Endothelial cell of umbilical vein (primary cell): ENCODE data around the gene S100A5. TPM values are rescaled to one million over a fixed set of nuclear protein-coding genes. Genes with fewer than 3 reads are reported as not detected.
A peak's percentile ranks its signal among the peaks of the same experiment; 100 is the strongest.

Source experiments
- BruUV-seq: library from RNA; stranded (reverse); fragments of 400-500 nt; replicated peaks from 2 replicates; lab custom pipeline; 2021; lab: Mats Ljungman, UMichigan
- CTCF ChIA-PET: fragments of 300-600, 350-600 bp; sonication (Branson Sonifier 250); formaldehyde crosslinking; loops from one replicate; lab custom pipeline; 2021; ENCODE audit warnings: antibody characterized with exemption, inconsistent platforms; lab: Charles Lee
- POLR2A ChIA-PET: fragments of 300-600, 350-600 bp; sonication (Branson Sonifier 250); formaldehyde crosslinking; loops from one replicate; lab custom pipeline; 2021; ENCODE audit warnings: antibody characterized with exemption, inconsistent platforms; lab: Charles Lee
- DNase-seq: peaks from one replicate; pipeline ENCODE4 v3.0.0-alpha.2; 2011; ENCODE audit warnings: low read depth, low spot score
- FAIRE-seq: peaks from 2 replicates; lab custom pipeline; 2011; peaks lifted over from hg19 to GRCh38; lab: Jason Lieb, UNC
- H2AFZ ChIP-seq: 2 replicates; pipeline ENCODE4 v1.6.0; 2012; ENCODE audit warnings: low read depth, low read length, control low read depth, inconsistent platforms
- H3K27ac ChIP-seq: 2 replicates; pipeline ENCODE4 v1.5.1; 2011; ENCODE audit warnings: low read depth, mild to moderate bottlenecking, control low read depth, low read length, moderate library complexity; ENCODE audit not compliant: insufficient read depth
- H3K27me3 ChIP-seq, 2 experiments: 2 replicates each; pipeline versions ENCODE4 v1.6.0 to v1.6.1; 2011; ENCODE audit warnings: low read length in 2 of 2, mixed read lengths in 1 of 2; ENCODE audit not compliant: control insufficient read depth in 2 of 2, insufficient read depth in 2 of 2
- H3K36me3 ChIP-seq, 2 experiments: 2 replicates in 1 of 2; 3 replicates in 1 of 2; pipeline ENCODE4 v1.5.1; 2011; ENCODE audit warnings: low read length in 2 of 2, mild to moderate bottlenecking in 1 of 2, moderate library complexity in 1 of 2; ENCODE audit not compliant: control insufficient read depth in 2 of 2, insufficient read depth in 2 of 2; ENCODE audit errors: extremely low read depth in 1 of 2
- H3K4me1 ChIP-seq: 3 replicates; pipeline ENCODE4 v1.5.1; 2011; ENCODE audit warnings: mild to moderate bottlenecking, low read length; ENCODE audit not compliant: control insufficient read depth, insufficient read depth; ENCODE audit errors: extremely low read depth
- H3K4me2 ChIP-seq: 2 replicates; pipeline ENCODE4 v1.6.1; 2011; ENCODE audit warnings: low read length, control low read depth, mixed read lengths; ENCODE audit not compliant: insufficient read depth
- H3K4me3 ChIP-seq, 3 experiments: fragments of 200-600 bp in 1 of 3; sonication (generic), shearing (Covaris generic) in 1 of 3; replicated peaks in 1 of 3; 2 replicates each; pipeline ENCODE4 v1.5.1; 2011 to 2016; ENCODE audit warnings: control low read depth in 3 of 3, low read length in 3 of 3, mild to moderate bottlenecking in 2 of 3, inconsistent platforms in 1 of 3, low read depth in 1 of 3, moderate library complexity in 1 of 3; ENCODE audit not compliant: insufficient read depth in 1 of 3
- H3K79me2 ChIP-seq: 2 replicates; pipeline ENCODE4 v1.6.0; 2012; ENCODE audit warnings: low read length, inconsistent platforms; ENCODE audit not compliant: control insufficient read depth, insufficient read depth
- H3K9ac ChIP-seq: replicated peaks from 2 replicates; pipeline ENCODE3; 2011; ENCODE audit warnings: low read length, control low read depth; ENCODE audit not compliant: insufficient read depth; ENCODE audit errors: extremely low read depth
- H3K9me1 ChIP-seq: replicated peaks from 3 replicates; pipeline ENCODE4 v1.6.0; 2011; ENCODE audit warnings: mild to moderate bottlenecking, low read length; ENCODE audit not compliant: control insufficient read depth, insufficient read depth; ENCODE audit errors: extremely low read depth
- H3K9me3 ChIP-seq: replicated peaks from 2 replicates; pipeline ENCODE4 v1.5.1; 2012; ENCODE audit warnings: low read length, inconsistent platforms; ENCODE audit not compliant: control insufficient read depth, insufficient read depth
- H4K20me1 ChIP-seq: replicated peaks from 2 replicates; pipeline ENCODE3; 2011; ENCODE audit warnings: mild to moderate bottlenecking, low read length; ENCODE audit not compliant: control insufficient read depth, insufficient read depth; ENCODE audit errors: extremely low read depth
- CTCF ChIP-seq, 2 donors: IDR thresholded peaks; 1 replicate in 1 of 2; 2 replicates in 1 of 2; pipeline ENCODE4 v1.5.1; 2011; ENCODE audit warnings: low read length in 2 of 2, mild to moderate bottlenecking in 2 of 2, moderate library complexity in 2 of 2, control low read depth in 1 of 2, inconsistent platforms in 1 of 2, low read depth in 1 of 2; ENCODE audit not compliant: insufficient read depth in 1 of 2; ENCODE audit errors: extremely low read depth in 1 of 2
- JUN ChIP-seq: IDR thresholded peaks from 2 replicates; pipeline ENCODE4 v1.6.1; 2011; ENCODE audit warnings: borderline replicate concordance, low read depth; ENCODE audit not compliant: insufficient read length, insufficient read depth
- dilution Hi-C: fragments of 300-500 bp; cut with MboI; formaldehyde crosslinking; loops from one replicate; pipeline ENCODE4 v1.15.0; 2019; ENCODE audit warnings: low sequenced_read_pairs; ENCODE audit not compliant: extremely low pct_ligation_motif_present
- intact Hi-C: fragments of 100-400 bp; cut with micrococcal nuclease; formaldehyde crosslinking; loops from one replicate; pipeline ENCODE4 v1.10.0; 2022
- polyA plus RNA-seq, 4 experiments: library from polyadenylated mRNA; depleted of rRNA in 3 of 4; stranded (reverse) in 3 of 4; unstranded in 1 of 4; fragments of >200 nt; gene quantifications; 2 replicates each; pipeline versions ENCODE4 v1.2.1 to v1.2.3, GENCODE V29; 2011 to 2012; ENCODE audit warnings: missing spikeins in 1 of 4
- total RNA-seq: library from RNA; stranded (reverse); gene quantifications from 2 replicates; pipeline ENCODE4 v1.2.3, GENCODE V29; 2021

Gene S100A5
- total and polyA plus RNA-seq, 2 donors (not counting 3 experiments of a cell fraction or from before 2014, with no cell fraction given), result not detected

DNA sequence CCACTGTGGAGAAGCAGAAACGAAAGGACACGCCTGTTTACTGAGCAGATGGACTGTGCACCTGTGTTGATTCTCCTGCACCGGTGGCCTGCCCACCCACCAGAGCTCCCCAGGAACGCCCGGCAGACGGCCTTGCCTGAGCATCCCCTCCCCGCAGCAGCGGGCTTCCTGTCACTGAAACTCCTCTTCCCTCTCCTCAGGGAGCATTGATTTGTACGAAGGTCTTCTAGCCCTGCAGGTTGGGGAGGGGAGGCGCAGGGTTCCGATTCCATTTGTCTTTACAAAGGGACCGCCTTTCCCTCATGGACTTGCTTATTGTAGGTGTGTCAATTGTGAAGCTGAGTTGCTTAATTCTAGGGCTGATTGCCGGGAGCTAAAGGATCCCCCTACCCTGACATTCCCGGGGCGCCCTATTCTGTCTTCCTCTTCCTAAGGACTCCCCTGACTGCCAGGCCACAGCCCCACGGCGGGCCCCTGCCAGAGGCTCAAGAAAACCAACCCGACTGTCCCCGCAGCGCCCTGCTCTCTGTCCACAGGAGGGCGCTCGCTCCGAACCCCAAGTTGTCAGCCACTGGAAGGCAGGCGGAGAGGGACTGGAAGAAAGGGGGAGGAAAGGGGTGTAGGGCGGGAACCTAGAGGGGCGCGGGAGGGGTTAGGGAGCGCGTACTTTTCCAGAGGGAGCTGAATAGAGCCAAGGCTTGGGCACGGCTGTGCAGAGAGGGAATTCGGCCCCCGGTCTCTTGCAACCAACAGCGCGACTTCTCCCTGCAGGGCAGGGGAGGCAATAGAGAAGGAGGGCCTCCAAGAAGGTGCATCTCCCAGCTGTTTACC is 7.8 kb downstream of the S100A5 start:
- peak; percentile 85 for DNase-seq
- H3K4me2 ChIP-seq, result peak overlapping the region; percentile 91
- POLR2A ChIA-PET, result interaction anchor here (0.9 to 3.9 kb wide), 4 partner anchors 33 to 94 kb away, joined by 4 to 32 read pairs (median 10); partner anchors contain the start of genes S100A13 and S100A2

More for the DNA sequence above, 7.8 kb downstream of the S100A5 start:
- H3K27me3 ChIP-seq, result no peaks in the 10 kb centered on the region
- H3K4me3 ChIP-seq, result peak overlapping the region in 2 of 3 experiments; percentile 5 to 81
- H3K4me1 ChIP-seq, result peaks cover 43% of the 10 kb centered on the region
- intact Hi-C loops, result loop anchor here (1.0 kb wide), 5 partner anchors 22 to 100 kb away; partner anchors contain the start of gene S100A13
- H3K9me3 ChIP-seq, result no peaks in the 10 kb centered on the region
- H4K20me1 ChIP-seq, result no peaks in the 10 kb centered on the region
- FAIRE-seq, result no peak
- H2AFZ ChIP-seq, result peak overlapping the region; percentile 5
- TF ChIP-seq JUN (no peak), CTCF (IDR thresholded peaks at IDR 0.05; ENCODE audit: extremely low read depth in 1 of 2, insufficient read depth in 1 of 2, low read depth in 1 of 2, low read length in 2 of 2) (peak; percentile 90)
- H3K79me2 ChIP-seq, result peaks cover 15% of the 10 kb centered on the region
- peak overlapping the region; percentile 77 for H3K9ac ChIP-seq
- no TSS peak for BruUV-seq
- no peaks in the 10 kb centered on the region for H3K9me1 ChIP-seq
- dilution Hi-C loops, result no loop called here
- CTCF ChIA-PET, result interaction anchor here (0.6 to 5.8 kb wide), 24 partner anchors 8 to 233 kb away, joined by 3 to 216 read pairs (median 6); partner anchors contain the start of genes CHTOP, S100A1, S100A13 and S100A16
- H3K36me3 ChIP-seq, result no peaks in the 10 kb centered on the region
- peak overlapping the region; percentile 96 for H3K27ac ChIP-seq
